ACHN (cell line): Measurements from ENCODE around the gene TMED8.
A peak's percentile ranks its signal among the peaks of the same experiment; 100 is the strongest.
"Not testable (repeated sequence)": the region's sequence is repeated elsewhere in the genome, so short reads cannot be mapped to it uniquely, and the experiment has no call there.

Source experiments
- DNase-seq: peaks from one replicate; pipeline ENCODE4 v3.0.0-alpha.2; 2015
- in situ Hi-C: cut with HindIII; loops from 2 replicates; pipeline ENCODE4 v1.10.0; 2017; ENCODE audit warnings: low sequenced_read_pairs, low pct_ligation_motif_present, low pct_unique_long_range_greater_than_20kb

The TMED8 gene

GRCh38 chr14:77325746-77326094 lies 51.2 kb downstream of the TMED8 start:
- in situ Hi-C loops, result no loop called here
- DNase-seq, result no peak

- DNase-seq, result no peak
- in situ Hi-C loops, result no loop called here
These were observed 51.8 kb downstream of the TMED8 start for GRCh38 chr14:77324816-77325745.

- DNase-seq, result no peak
- in situ Hi-C loops, result no loop called here
These were observed 52.6 kb downstream of the TMED8 start for GRCh38 chr14:77324289-77324688.

GRCh38 chr14:77323571-77323970 lies 53.3 kb downstream of the TMED8 start:
- in situ Hi-C loops, result no loop called here
- DNase-seq, result no peak

GRCh38 chr14:77322951-77323350 lies 53.9 kb downstream of the TMED8 start:
- DNase-seq, result no peak
- in situ Hi-C loops, result no loop called here

GRCh38 chr14:77322250-77322902 lies 54.5 kb downstream of the TMED8 start:
- in situ Hi-C loops, result no loop called here
- no peak for DNase-seq

- in situ Hi-C loops, result no loop called here
- peak; percentile 82 for DNase-seq
These were observed 56.5 kb downstream of the TMED8 start, which contains the start of gene POMT2 for GRCh38 chr14:77320238-77320935. TSS of gene POMT2 (minus strand) at chr14:77320883. CDS start at chr14:77320681, 202 bp downstream.

GRCh38 chr14:77319422-77319821 lies 57.5 kb downstream of the TMED8 start:
- peak; percentile 72 for DNase-seq
- in situ Hi-C loops, result no loop called here

GRCh38 chr14:77318756-77319155 lies 58.1 kb downstream of the TMED8 start:
- in situ Hi-C loops, DNase-seq: not testable (repeated sequence)

- DNase-seq, result no peak
- in situ Hi-C loops, result no loop called here
These were observed 58.8 kb downstream of the TMED8 start for GRCh38 chr14:77318006-77318553.

DNA sequence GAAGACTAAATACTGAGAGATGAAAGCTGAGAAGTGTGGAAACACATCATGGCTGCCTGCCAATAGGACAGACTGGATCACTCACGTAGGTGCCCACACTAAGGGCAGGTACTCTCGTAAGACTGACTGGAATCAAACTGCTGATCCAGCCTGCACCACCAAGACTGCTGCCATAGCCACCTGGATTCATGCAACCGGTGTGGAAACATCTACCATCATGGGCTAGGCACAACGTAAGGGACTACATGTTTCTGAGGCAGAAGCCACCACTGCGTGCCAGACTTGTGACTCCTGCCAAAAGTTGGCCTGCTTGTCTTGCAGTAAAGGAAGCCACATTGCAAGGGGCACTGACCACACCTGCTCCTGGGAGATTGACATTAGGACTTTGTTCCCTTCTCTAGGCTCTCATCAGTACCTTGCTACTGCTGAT lies 60.0 kb downstream of the TMED8 start:
- DNase-seq, result no peak

DNA sequence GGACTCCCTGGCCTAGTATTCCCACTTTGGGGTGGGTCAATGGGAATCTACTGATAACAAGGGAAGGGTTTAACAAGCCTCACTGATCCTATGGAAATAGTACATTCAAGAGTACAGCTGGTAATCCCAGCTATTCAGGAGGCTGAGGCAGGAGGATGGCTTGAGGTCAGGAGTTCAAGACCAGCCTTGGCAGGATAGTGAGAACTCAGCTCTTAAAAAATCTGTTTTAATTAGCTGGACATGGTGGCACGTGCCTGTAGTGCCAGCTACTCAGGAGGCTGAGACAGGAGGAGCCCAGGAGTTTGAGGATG lies 60.7 kb downstream of the TMED8 start:
- no peak for DNase-seq
- in situ Hi-C loops, result no loop called here

More for the DNA sequence above, 60.0 kb downstream of the TMED8 start:
- in situ Hi-C loops, result no loop called here

DNA sequence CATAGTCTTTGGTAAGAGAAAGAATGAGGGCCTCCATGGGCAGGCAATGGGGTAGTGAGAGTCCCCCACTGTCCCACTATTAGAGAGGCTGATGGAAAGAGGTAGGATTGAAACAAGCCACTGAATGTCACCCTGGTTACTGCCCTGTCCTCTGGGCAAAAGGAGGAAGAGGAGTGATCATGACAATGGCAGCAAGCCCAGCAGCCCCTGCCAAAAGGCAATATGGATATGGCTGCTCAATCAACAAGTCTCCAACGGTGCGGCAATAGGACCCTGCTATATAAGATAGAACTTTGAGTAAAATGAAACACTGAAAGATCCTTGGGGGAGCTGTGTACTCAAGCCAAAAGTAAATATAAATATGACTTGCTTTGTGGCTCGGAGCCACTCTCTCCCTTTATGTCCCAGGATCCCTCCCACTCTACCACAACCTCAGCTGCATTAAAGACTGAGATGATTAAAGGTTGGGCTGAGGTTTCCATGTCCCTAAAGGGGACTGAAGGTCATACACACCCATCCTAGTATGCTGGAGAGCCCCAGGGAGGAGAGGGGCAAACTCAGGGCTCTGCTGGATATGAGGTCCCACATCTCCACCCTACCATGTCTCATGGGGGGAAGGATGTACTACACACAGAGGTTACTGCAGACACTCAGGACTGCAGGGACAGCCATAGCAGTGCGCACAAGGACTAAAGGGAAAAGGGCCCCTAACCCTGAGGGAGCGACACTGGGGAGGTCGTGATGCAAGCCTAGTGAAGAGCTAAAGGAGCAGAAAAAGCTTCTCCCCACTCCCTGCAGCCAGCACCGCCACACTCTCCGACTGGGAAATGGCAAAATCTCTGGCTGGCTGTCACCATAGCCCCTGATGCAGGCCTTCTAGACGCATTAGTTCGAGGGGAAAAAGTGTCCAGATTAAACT lies 62.1 kb downstream of the TMED8 start:
- no peak for DNase-seq
- in situ Hi-C loops, result no loop called here

GRCh38 chr14:77314043-77314442 lies 62.9 kb downstream of the TMED8 start:
- peak; percentile 30 for DNase-seq
- in situ Hi-C loops, result no loop called here

GRCh38 chr14:77313371-77313770 lies 63.5 kb downstream of the TMED8 start:
- no peak for DNase-seq
- in situ Hi-C loops, result no loop called here

DNA sequence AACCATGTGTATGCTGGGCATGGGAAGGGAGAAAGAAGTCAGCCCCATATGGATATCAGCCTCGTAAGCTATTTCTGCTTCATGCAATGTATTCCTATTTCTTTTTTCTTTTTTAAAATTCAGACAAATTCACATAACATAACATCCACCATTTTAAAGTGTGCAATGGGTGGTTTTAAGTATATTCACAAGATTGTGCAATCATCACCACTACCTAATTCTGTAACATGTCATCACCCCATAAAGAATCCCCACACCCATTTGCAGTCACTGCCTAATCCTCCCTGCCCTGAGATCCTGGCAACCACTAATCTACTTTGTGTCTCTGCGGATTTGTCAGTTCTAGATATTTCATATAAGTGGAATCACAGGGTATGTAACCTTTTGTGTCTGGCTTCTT lies 65.7 kb downstream of the TMED8 start:
- in situ Hi-C loops, result no loop called here
- DNase-seq, result no peak

DNA sequence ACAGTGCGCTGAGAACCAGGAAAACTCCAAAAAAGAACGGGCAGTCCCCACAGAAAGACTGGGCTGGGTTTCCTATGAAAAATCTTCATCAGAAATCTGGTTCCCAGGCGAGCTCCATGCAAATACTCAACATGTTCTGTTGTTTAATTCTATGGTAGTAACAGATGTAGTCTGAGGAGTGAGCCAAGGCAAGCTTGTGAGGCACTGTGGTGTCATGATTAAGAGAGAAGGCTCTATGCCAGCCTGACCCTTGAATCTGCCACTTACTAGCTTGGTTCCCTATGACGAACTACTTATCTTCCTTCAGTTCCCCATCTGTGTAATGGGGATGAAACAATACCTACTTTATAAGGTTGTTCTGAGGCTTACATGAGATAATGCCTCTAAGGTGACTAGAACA lies 66.9 kb downstream of the TMED8 start:
- in situ Hi-C loops, result no loop called here
- DNase-seq, result no peak

- in situ Hi-C loops, result no loop called here
- no peak for DNase-seq
These were observed 67.8 kb downstream of the TMED8 start for GRCh38 chr14:77309131-77309530.
